Measurements from ENCODE around the gene RERE. TPM values are rescaled to one million over a fixed set of nuclear protein-coding genes. Genes with fewer than 3 reads are reported as not detected.

RERE gene
- total and polyA plus RNA-seq, 4 donors, result 116 to 434 (median 161) TPM

DNA sequence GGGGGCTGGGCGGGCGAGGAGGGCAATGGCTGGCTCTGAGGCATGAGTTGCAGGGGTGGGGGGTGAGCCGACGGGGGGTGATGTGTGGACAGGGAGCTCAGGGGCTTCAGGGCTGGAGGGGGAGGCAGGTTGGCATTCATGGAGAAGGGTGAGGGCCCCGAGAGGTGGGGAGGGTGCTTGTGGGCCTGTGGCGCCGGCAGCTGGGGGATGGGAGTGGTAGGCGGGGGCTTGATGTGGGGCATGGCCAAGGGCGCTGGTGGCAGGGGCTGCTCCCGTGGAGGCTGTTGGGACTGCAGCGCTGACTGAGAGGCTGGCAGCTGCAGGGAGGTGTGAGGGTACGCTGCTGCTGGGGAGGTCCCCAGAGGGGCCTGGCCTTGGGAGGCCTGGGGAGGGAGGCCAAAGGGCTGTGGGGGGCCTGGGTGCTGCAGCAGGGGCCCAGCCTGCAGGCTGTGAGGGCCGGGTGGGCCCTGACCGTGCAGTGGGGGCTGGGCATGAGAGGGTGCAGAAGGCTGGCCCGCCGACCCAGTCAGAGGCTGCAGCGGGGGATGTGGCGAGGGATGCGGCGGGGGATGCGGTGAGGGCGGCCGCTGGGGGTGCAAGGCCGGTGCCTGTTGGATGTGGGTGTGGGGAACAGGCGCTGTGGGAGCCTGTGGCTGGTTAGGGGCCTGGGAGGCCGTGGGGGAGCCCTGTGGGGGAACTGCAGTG, 456.8 kb downstream of the RERE start:
- peaks cover 97% of the 10 kb centered on the region for H3K36me3 ChIP-seq (ENCODE audit: control insufficient read depth, insufficient read depth, low read length)
- no peaks in the 10 kb centered on the region for H3K27me3 ChIP-seq (ENCODE audit: control insufficient read depth, insufficient read depth, low read length)
- H3K4me1 ChIP-seq (ENCODE audit: control insufficient read depth, insufficient read depth, low read length), result peaks cover 38% of the 10 kb centered on the region
- WGBS (ENCODE audit: insufficient coverage), result 94% methylated on average over 22 of the region's 26 CpGs
- no peaks in the 10 kb centered on the region for H3K9me3 ChIP-seq (ENCODE audit: control insufficient read depth, insufficient read depth, low read length)
- DNase-seq (ENCODE audit: low read depth in 4 of 6, low spot score in 6 of 6), result no peak
- no peak overlapping the region for H3K27ac ChIP-seq (ENCODE audit: low read depth, low read length)
- no peak overlapping the region for H3K4me3 ChIP-seq (ENCODE audit: low read depth, low read length)

DNA sequence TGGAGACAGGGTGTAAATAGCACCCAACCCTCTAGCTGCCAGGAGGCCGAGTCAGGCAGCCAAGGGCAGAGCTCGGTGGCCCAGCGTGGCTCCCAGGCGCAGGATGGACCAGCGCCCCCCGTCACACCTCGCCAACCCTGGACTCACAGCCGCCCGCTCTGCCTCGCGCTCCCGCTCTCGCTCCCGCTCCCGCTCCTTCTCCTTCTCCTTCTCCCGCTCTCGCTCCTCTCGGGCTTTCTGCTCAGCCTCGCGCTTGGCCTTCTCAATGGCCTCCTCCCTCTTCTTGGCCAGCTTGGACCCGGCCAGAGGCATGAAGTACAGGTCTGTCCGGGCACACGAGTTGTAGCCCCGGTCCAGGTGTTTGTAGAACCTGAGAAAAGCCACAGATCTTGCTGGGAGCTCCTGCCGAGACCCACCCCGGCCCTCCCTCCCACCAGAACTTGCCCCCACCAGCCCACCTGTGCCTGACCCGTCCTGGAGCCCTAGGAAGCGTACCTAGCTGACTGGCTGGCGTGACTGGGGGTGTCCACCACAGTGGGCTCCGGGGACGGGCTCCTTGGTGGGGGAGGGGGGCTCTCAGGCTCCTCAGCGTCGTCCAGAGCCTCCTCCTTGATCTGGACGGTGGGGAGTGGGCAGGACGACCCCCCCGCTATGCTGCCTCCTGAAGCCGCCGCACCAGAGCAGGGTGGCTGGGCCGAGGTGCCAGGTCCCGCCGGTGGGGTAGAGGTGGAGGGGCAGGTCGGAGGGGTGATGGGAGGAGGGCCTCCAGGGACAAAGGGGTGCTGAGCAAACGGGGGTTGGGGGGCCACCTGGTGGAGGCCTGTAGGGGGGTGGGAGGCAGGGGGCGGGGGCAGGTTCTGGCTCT, 457.6 kb downstream of the RERE start:
- no peaks in the 10 kb centered on the region for H3K27me3 ChIP-seq (ENCODE audit: control insufficient read depth, insufficient read depth, low read length)
- H3K36me3 ChIP-seq (ENCODE audit: control insufficient read depth, insufficient read depth, low read length), result peaks cover 97% of the 10 kb centered on the region
- DNase-seq (ENCODE audit: low read depth in 4 of 6, low spot score in 6 of 6), result no peak
- no peak overlapping the region for H3K4me3 ChIP-seq (ENCODE audit: low read depth, low read length)
- WGBS (ENCODE audit: insufficient coverage), result 94% methylated on average over 31 of the region's 44 CpGs
- H3K27ac ChIP-seq (ENCODE audit: low read depth, low read length), result no peak overlapping the region
- H3K9me3 ChIP-seq (ENCODE audit: control insufficient read depth, insufficient read depth, low read length), result no peaks in the 10 kb centered on the region
- peaks cover 40% of the 10 kb centered on the region for H3K4me1 ChIP-seq (ENCODE audit: control insufficient read depth, insufficient read depth, low read length)

- H3K27ac ChIP-seq (ENCODE audit: low read depth, low read length), result no peak overlapping the region
- no peak for DNase-seq (ENCODE audit: low read depth in 4 of 6, low spot score in 6 of 6)
- WGBS (ENCODE audit: insufficient coverage), result 89% methylated on average over 23 of the region's 26 CpGs
- H3K36me3 ChIP-seq (ENCODE audit: control insufficient read depth, insufficient read depth, low read length), result peaks cover 93% of the 10 kb centered on the region
- H3K27me3 ChIP-seq (ENCODE audit: control insufficient read depth, insufficient read depth, low read length), result no peaks in the 10 kb centered on the region
- no peak overlapping the region for H3K4me3 ChIP-seq (ENCODE audit: low read depth, low read length)
- no peaks in the 10 kb centered on the region for H3K9me3 ChIP-seq (ENCODE audit: control insufficient read depth, insufficient read depth, low read length)
- peaks cover 32% of the 10 kb centered on the region for H3K4me1 ChIP-seq (ENCODE audit: control insufficient read depth, insufficient read depth, low read length)
Observed at GRCh38 chr1:8358897-8359616, 458.4 kb downstream of the RERE start.

DNA sequence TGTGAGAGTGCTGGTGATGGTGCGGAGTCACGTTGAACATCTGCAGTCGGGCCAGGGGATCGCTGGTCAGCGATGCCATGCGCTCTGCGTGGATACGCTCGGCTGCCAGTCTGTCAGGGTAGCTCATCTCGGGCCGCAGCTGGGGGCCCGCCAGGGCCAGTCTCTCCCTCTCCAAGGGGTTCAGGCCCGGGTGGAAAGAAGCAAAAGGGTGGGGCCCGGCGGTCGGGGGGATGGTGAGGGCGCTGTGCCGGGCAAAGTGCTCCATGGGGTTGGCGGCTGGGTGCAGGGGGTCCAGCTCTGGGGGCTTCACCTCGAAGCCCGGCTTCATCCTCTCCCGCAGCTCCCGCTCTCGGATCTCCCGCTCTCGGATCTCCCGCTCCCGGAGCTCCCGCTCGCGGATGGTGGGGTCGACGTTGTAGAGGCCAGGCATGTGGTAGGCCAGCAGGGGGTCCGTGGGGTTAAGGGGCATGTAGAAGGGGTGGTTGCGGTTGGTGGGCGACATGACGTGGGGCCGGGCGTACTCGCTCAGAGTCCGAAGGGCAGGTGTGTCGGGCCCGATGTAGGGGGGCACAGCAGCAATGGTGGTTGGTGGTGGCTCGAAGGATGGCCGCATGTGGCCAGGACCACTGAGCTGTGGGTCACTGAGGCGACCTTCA, 459.1 kb downstream of the RERE start:
- WGBS (ENCODE audit: insufficient coverage), result 94% methylated on average over 42 of the region's 46 CpGs
- H3K4me1 ChIP-seq (ENCODE audit: control insufficient read depth, insufficient read depth, low read length), result peaks cover 30% of the 10 kb centered on the region
- no peak overlapping the region for H3K27ac ChIP-seq (ENCODE audit: low read depth, low read length)
- no peak overlapping the region for H3K4me3 ChIP-seq (ENCODE audit: low read depth, low read length)
- H3K9me3 ChIP-seq (ENCODE audit: control insufficient read depth, insufficient read depth, low read length), result no peaks in the 10 kb centered on the region
- H3K27me3 ChIP-seq (ENCODE audit: control insufficient read depth, insufficient read depth, low read length), result no peaks in the 10 kb centered on the region
- peaks cover 95% of the 10 kb centered on the region for H3K36me3 ChIP-seq (ENCODE audit: control insufficient read depth, insufficient read depth, low read length)
- no peak for DNase-seq (ENCODE audit: low read depth in 4 of 6, low spot score in 6 of 6)

DNA sequence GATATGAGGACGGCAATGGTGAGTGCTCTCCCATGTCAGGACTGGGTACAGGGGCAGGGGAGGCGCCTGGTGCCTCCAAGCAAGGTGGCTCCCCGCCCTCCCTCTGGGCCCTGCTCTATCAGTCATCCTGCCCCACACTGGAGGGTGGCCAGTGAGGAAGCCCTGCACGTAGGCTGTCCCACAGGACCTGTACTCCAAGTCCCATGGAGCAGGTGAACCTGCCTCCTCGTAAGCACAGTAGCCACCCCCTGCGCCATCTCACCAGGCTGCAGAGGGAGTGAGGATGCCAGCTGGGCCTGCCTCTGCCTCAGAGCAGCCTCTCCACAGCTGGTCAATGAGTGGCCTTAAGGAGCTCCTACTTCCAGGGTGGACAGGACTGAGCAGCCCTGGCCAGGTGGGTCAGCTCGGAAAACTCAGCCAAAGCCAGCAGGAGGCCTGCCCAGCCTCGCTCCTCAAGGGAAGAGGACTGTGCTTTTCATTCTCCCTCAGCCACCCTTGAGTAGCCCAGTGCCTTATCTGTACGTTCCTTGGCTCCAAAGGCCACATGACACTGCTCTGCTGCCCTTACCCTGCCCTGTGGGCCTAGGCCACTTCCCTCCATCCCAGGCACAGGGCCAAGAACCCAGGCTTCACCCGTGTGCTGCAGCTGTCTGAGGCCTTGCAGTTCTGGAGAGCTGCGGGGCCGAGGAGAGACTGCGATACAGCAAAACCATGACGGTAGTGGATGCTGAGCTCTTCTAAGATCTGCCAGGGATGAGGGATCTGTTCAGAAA, 459.9 kb downstream of the RERE start:
- Histone ChIP-seq H3K4me3 (ENCODE audit: low read depth, low read length) (no peak overlapping the region), H3K4me1 (ENCODE audit: control insufficient read depth, insufficient read depth, low read length) (peaks cover 24% of the 10 kb centered on the region), H3K27ac (ENCODE audit: low read depth, low read length) (no peak overlapping the region), H3K27me3 (ENCODE audit: control insufficient read depth, insufficient read depth, low read length) (no peaks in the 10 kb centered on the region), H3K9me3 (ENCODE audit: control insufficient read depth, insufficient read depth, low read length) (no peaks in the 10 kb centered on the region), H3K36me3 (ENCODE audit: control insufficient read depth, insufficient read depth, low read length) (peaks cover 92% of the 10 kb centered on the region)
- 92% methylated on average over 14 of the region's 14 CpGs for WGBS (ENCODE audit: insufficient coverage)
- no peak for DNase-seq (ENCODE audit: low read depth in 4 of 6, low spot score in 6 of 6)

- Histone ChIP-seq H3K36me3 (ENCODE audit: control insufficient read depth, insufficient read depth, low read length) (peaks cover 88% of the 10 kb centered on the region), H3K9me3 (ENCODE audit: control insufficient read depth, insufficient read depth, low read length) (no peaks in the 10 kb centered on the region)
Observed at GRCh38 chr1:8356256-8357209, 460.9 kb downstream of the RERE start.

DNA sequence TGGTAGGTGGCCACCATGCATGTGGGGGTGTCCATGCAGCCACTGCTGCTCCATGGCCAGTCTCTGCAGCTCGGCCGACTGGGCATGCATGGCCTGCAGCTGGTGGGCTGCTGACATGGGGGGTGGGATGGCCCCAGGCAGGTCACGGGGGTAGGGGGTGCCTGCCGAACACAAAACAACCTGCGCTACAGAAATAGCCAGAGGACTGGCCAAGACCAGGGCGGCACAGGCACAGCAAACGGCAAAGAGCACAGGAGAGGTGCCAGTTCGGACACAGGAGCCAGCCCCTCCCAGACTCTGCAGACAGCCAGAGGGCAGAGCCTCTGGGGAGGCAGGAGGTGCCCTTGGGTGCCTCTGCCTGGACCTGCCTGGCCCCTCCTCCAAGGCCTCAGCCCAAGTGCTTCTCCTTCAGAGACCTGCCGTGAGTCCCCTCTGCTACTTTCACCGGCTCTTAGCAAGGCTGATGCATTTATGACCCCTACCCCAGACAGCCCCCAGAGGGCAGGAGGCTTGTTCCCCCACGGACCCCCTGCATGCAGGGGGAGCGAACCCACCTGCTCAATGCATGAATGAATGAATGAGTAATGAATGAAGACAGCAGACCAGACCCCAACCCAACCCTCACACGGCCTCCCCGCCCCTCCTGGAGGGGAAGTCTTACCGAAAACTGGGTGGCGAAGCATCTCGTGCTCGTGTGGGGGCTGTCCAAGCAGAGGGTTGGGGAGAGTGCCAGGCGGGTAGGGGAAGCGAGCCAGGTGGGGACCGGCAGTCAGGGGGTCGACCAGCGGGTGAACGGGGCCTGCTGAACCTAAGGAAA, 461.8 kb downstream of the RERE start:
- peaks cover 32% of the 10 kb centered on the region for H3K4me1 ChIP-seq (ENCODE audit: control insufficient read depth, insufficient read depth, low read length)
- H3K27me3 ChIP-seq (ENCODE audit: control insufficient read depth, insufficient read depth, low read length), result no peaks in the 10 kb centered on the region
- H3K4me3 ChIP-seq (ENCODE audit: low read depth, low read length), result no peak overlapping the region
- no peak overlapping the region for H3K27ac ChIP-seq (ENCODE audit: low read depth, low read length)
- peaks cover 88% of the 10 kb centered on the region for H3K36me3 ChIP-seq (ENCODE audit: control insufficient read depth, insufficient read depth, low read length)
- WGBS (ENCODE audit: insufficient coverage), result 89% methylated on average over 20 of the region's 24 CpGs
- DNase-seq (ENCODE audit: low read depth in 4 of 6, low spot score in 6 of 6), result no peak
- no peaks in the 10 kb centered on the region for H3K9me3 ChIP-seq (ENCODE audit: control insufficient read depth, insufficient read depth, low read length)

More at GRCh38 chr1:8356256-8357209, 460.9 kb downstream of the RERE start:
- WGBS (ENCODE audit: insufficient coverage), result 94% methylated on average over 24 of the region's 27 CpGs
- Histone ChIP-seq H3K4me3 (ENCODE audit: low read depth, low read length) (no peak overlapping the region), H3K4me1 (ENCODE audit: control insufficient read depth, insufficient read depth, low read length) (peaks cover 24% of the 10 kb centered on the region), H3K27me3 (ENCODE audit: control insufficient read depth, insufficient read depth, low read length) (no peaks in the 10 kb centered on the region), H3K27ac (ENCODE audit: low read depth, low read length) (no peak overlapping the region)
- DNase-seq (ENCODE audit: low read depth in 4 of 6, low spot score in 6 of 6), result no peak

- whole genome bisulfite sequencing (ENCODE audit: insufficient coverage), result 63% methylated on average over 1 of the region's 8 CpGs
- Histone ChIP-seq H3K27me3 (ENCODE audit: control insufficient read depth, insufficient read depth, low read length) (no peaks in the 10 kb centered on the region), H3K4me3 (ENCODE audit: low read depth, low read length) (no peak overlapping the region), H3K4me1 (ENCODE audit: control insufficient read depth, insufficient read depth, low read length) (peaks cover 44% of the 10 kb centered on the region), H3K9me3 (ENCODE audit: control insufficient read depth, insufficient read depth, low read length) (no peaks in the 10 kb centered on the region), H3K27ac (ENCODE audit: low read depth, low read length) (no peak overlapping the region), H3K36me3 (ENCODE audit: control insufficient read depth, insufficient read depth, low read length) (peaks cover 79% of the 10 kb centered on the region)
- DNase-seq (ENCODE audit: low read depth in 4 of 6, low spot score in 6 of 6), result no peak
Observed at GRCh38 chr1:8354038-8354437, 463.4 kb downstream of the RERE start.
